HFF-Myc (cell line): ENCODE data around the gene RPL29.

ENCODE experiments used
- DNase-seq: peaks from one replicate; pipeline ENCODE4 v3.0.0-alpha.2; 2011; ENCODE audit warnings: low read depth; ENCODE audit errors: extremely low read depth
- H3K4me3 ChIP-seq: replicated peaks from 2 replicates; pipeline ENCODE4 v1.5.1; 2011; ENCODE audit warnings: low read depth, mild to moderate bottlenecking, control low read depth, low read length
- CTCF ChIP-seq: IDR thresholded peaks from 2 replicates; pipeline ENCODE4 v1.5.1; 2012; ENCODE audit warnings: mild to moderate bottlenecking, low read depth, low read length, control low read depth; ENCODE audit errors: missing control alignments

Gene RPL29

GRCh38 chr3:52014613-52015012 is 18.9 kb upstream of the RPL29 start:
- H3K4me3 ChIP-seq, result no peak overlapping the region
- DNase-seq, result no peak
- peak; percentile 56 for TF ChIP-seq CTCF

GRCh38 chr3:52013802-52014598 is 18.3 kb upstream of the RPL29 start:
- H3K4me3 ChIP-seq, result no peak overlapping the region
- TF ChIP-seq CTCF, result no peak
- DNase-seq, result no peak

GRCh38 chr3:52012699-52013098 is 17.0 kb upstream of the RPL29 start:
- TF ChIP-seq CTCF, result no peak

GRCh38 chr3:52010431-52010830 is 14.7 kb upstream of the RPL29 start:
- no peak overlapping the region for H3K4me3 ChIP-seq
- no peak for TF ChIP-seq CTCF
- DNase-seq, result no peak

More at GRCh38 chr3:52012699-52013098, 17.0 kb upstream of the RPL29 start:
- DNase-seq, result no peak
- H3K4me3 ChIP-seq, result no peak overlapping the region

GRCh38 chr3:52007291-52007690 is 11.6 kb upstream of the RPL29 start:
- DNase-seq, result no peak
- H3K4me3 ChIP-seq, result no peak overlapping the region
- TF ChIP-seq CTCF, result no peak

GRCh38 chr3:52006820-52007133 is 11.1 kb upstream of the RPL29 start:
- H3K4me3 ChIP-seq, result no peak overlapping the region
- TF ChIP-seq CTCF, result no peak
- no peak for DNase-seq
